NCI-H345 treated with DMSO at 0.1 percent for 48 hours (cell line): ENCODE data around the gene NCK1.
"Not testable (repeated sequence)": the region's sequence is repeated elsewhere in the genome, so short reads cannot be mapped to it uniquely, and the experiment has no call there.

Experiments
- DNase-seq: peaks from one replicate; lab custom pipeline; 2025; ENCODE audit not compliant: unreplicated experiment; lab: John Stamatoyannopoulos, UW

NCK1 gene

DNA sequence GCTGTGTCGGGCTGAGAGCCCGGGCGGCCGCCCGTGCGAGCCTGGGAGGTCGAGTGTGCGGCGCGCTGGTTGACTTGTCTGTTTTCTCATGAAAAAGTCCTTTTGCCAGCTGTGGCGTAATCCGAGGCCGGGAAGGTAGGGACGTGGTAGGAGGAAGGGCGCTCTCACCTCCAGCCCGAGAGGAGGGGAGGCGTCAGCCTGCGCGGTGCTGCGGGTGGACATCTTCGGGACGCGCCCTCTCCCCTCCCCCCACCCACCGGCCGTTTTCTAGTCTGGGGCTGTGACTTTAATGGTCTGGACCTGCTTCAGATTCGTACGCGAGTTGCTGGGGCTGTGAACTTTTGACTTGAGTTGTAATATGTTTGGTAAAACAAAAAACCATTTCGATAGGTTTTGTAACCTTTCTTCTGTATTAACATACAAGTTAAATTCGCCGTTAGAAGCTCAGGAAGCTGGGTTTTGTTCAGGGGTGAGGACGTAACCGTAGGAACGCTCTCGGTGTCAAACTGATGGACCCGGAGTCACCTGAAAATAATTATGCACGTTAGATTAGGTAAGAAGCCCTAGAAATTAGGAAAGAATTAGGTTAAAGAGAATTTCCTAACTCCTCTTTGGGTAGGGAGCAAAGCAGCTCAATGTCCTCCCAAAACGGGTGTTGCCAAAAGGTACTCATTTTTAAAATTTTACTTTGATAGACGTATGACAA lies 762 bp downstream of the NCK1 start:
- DNase-seq: no peak

DNA sequence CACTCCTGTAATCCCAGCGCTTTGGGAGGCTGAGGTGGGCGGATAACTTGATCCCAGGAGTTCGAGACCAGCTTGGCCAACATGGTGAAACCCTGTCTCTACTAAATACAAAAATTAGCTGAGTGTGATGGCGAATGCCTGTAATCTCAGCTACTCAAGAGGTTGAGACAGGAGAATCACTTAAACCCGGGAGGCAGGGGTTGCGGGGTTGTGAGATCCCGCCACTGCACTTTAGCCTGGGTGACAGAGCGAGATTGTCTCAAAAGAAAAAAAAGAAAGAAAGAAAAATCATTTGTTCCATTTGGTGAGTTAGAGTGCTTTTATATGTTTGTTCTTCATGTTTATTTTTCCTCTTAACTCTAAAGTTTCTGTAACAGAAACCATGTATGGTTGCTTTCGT lies 7.3 kb downstream of the NCK1 start:
- DNase-seq: no peak

GRCh38 chr3:136872258-136872657 lies 10.2 kb downstream of the NCK1 start:
- DNase-seq: not testable (repeated sequence)

GRCh38 chr3:136879510-136879909 lies 17.5 kb downstream of the NCK1 start:
- not testable (repeated sequence) for DNase-seq

DNA sequence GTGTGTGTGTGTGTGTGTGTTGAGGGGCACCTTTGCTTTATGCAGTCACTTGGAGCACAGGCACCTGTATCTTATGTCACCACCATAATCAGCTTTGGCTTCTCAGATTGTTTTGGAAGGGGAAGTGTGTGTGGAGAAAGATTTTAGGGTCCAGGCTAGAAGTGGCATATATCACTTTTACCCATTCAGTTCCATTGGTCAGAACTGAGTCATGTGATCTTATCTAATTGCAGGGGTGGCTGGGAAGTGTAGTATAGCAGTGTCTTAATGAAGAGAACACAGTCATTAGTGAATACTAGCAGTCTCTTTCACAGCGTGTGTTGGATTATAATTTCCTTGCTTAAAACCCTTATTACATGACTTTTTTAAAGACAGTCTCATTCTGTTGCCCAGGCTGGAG lies 20.6 kb downstream of the NCK1 start:
- no peak for DNase-seq

GRCh38 chr3:136883967-136884720 lies 22.1 kb downstream of the NCK1 start:
- DNase-seq: no peak

DNA sequence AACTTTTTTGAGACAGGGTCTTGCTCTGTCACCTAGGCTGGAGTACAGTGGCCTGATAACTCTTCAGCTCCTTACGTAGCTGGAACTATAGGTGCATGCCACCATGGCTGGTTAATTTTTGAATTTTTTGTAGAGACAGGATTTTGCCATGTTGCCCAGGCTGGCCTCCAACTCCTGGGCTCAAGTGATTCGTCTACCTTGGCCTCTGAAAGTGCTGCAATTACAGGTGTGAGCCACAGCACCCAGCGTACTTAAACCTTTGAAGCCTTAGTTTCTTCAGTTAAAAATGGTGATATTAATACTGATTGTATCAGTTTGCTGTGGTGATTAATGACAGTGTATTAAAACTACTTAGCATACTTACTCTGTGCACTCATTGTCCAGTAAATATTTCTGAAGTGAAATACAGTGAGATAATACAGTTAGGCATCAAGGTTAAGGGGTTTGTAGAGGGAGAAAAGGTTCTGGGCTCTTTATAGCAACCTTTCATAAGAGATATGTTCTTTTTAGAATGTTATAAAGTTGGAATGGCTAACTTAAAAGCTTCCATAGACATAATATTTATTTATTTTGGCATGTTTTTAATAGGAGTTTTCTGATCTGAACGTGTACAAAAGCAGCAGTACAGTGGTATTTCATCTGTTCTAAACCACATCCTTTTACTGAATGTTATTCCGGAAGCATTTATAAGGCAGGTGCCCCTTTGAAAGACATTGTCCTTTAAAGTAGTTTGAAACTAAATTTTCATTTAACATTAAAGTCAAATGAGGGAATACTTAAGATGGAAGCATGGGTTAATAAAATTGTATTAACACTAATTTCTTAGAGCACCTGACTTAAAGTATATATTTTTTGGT lies 23.6 kb downstream of the NCK1 start:
- DNase-seq: no peak

DNA sequence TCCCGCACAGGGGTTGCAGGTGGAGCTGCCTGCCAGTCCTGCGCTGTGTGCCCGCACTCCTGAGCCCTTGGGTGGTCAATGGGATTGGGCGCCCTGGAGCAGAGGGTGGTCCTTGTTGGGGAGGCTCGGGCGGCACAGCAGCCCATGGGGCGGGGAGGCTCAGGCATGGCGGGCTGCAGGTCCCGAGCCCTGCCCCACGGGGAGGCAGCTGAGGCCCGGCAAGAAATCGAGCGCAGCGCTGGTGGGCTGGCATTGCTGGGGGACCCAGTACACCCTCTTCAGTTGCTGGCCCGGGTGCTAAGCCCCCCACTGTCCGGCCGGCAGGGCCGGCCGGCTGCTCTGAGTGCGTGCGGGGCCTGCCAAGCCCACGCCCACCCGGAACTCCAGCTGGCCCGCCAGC lies 27.9 kb downstream of the NCK1 start:
- DNase-seq: no peak

GRCh38 chr3:136891934-136892855 lies 30.2 kb downstream of the NCK1 start:
- no peak for DNase-seq

GRCh38 chr3:136893848-136894443 lies 31.9 kb downstream of the NCK1 start:
- DNase-seq: no peak

DNA sequence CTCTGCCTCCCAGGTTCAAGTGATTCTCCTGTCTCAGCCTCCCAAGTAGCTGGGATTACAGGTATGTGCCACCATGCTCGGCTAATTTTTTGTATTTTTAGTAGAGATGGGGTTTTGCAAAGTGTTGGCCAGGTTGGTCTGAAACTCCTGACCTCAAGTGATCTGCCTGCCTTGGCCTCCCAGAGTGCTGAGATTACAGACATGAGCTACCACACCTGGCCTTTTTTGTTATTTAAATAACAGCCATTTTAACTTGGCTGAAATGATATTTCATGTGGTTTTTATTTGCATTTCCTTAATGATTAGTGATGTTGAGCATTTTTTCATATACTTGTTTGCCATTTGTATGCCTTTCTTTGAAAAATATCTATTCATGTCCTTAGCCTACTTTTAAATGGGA lies 35.2 kb downstream of the NCK1 start:
- not testable (repeated sequence) for DNase-seq

GRCh38 chr3:136898549-136898948 lies 36.5 kb downstream of the NCK1 start:
- DNase-seq: no peak

GRCh38 chr3:136898954-136899353 lies 36.9 kb downstream of the NCK1 start:
- DNase-seq: no peak

GRCh38 chr3:136899622-136900158 lies 37.7 kb downstream of the NCK1 start:
- DNase-seq: no peak

- DNase-seq: not testable (repeated sequence)
Measured at GRCh38 chr3:136900694-136901093, 38.7 kb downstream of the NCK1 start.

DNA sequence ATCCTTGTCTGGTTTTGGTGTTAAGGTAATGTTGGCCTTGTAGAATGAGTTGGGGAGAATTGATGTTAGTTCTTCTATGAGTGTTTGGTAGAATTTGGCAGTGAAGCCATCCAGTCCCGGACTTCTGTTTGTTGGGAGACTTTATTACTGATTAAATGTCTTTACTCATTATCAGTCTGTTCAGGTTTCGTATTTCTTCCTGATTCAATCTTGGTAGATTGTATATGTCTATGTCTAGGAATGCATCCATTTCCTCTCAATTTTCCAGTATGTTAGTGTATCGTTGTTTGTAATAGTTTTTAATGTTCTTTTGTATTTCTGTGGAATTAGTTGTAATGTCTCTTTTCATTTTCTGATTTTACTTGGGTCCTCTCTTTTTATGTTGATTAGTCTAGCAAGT lies 39.4 kb downstream of the NCK1 start:
- no peak for DNase-seq

DNA sequence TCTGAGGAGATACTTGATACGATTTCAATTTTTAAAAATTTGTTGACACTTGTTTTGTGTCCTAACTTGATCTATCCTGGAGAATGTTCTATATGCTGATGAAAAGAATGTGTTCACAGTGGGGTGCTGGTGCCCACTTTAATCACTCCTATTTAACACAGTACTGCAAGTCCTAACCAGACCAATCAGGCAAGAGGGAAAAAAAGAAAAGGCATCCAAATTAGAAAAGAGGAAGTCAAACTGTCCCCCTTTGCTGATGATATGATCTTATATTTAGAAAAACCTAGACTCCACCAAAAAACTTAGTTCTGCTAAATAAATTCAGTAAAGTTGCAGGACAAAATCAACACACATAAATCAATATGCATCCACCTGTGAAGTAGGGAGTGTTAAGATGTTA lies 40.5 kb downstream of the NCK1 start:
- not testable (repeated sequence) for DNase-seq

DNA sequence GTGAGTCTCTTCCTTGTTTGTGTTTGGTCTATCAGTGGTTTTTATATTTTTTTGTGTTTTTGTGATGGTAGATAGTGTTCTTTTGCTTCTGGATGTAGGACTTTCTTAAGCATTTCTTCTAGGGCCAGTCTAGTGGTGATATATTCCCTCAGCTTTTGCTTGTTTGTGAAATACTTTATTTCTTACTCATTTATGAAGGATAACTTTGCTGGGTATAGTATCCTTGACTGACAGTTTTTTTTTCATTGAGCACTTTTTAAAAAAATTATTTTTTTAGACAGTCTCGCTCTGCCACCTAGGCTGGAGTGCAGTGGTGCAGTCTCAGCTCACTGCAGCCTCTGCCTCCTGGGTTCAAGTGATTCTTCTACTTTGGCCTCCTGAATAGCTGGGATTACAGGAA lies 41.9 kb downstream of the NCK1 start:
- DNase-seq: no peak

- no peak for DNase-seq
Measured at GRCh38 chr3:136904746-136905145, 42.7 kb downstream of the NCK1 start.

GRCh38 chr3:136905549-136905948 lies 43.5 kb downstream of the NCK1 start:
- no peak for DNase-seq
